ENCODE results near the gene PANX1.

- TF ChIP-seq CTCF (conservative IDR thresholded peaks at IDR 0.05; ENCODE audit: low read depth, low read length) = no peak
- no peak for TF ChIP-seq EZH2phosphoT487 (IDR thresholded peaks at IDR 0.05; ENCODE audit: borderline replicate concordance, low read length)
- no peak for TF ChIP-seq EZH2 (IDR thresholded peaks at IDR 0.05; ENCODE audit: low read length, unreplicated experiment)
Observed at GRCh38 chr11:94117871-94118270, 10.8 kb upstream of the PANX1 start.
